HepG2 (cell line): ENCODE results near the gene B4GALT2. TPM values are rescaled to one million over a fixed set of nuclear protein-coding genes. Genes with fewer than 3 reads are reported as not detected.
A peak's percentile ranks its signal among the peaks of the same experiment; 100 is the strongest.

Source experiments
- ELF3 ChIP-seq: IDR thresholded peaks from 2 replicates; pipeline ENCODE4 v1.6.1; 2016; ENCODE audit warnings: missing genetic modification reagents, missing compliant biosample characterization
- ETV5 ChIP-seq: IDR thresholded peaks from 2 replicates; pipeline ENCODE4 v1.6.1; 2018; ENCODE audit warnings: missing biosample characterization, missing genetic modification reagents, inconsistent platforms, borderline replicate concordance
- KAT8 ChIP-seq: IDR thresholded peaks from 2 replicates; pipeline ENCODE4 v1.6.1; 2016; ENCODE audit warnings: missing genetic modification reagents, missing compliant biosample characterization
- KLF6 ChIP-seq: IDR thresholded peaks from 2 replicates; pipeline ENCODE4 v1.8.0; 2016; ENCODE audit warnings: missing biosample characterization, missing genetic modification reagents
- NCOA2 ChIP-seq: sonication (generic); formaldehyde crosslinking; IDR thresholded peaks from 2 replicates; pipeline ENCODE4 v1.8.0; 2022; ENCODE audit warnings: inconsistent platforms
- PITX1 ChIP-seq: sonication (generic); formaldehyde crosslinking; IDR thresholded peaks from 2 replicates; pipeline ENCODE4 v1.5.1; 2020; ENCODE audit warnings: mild to moderate bottlenecking, missing genetic modification reagents
- ZBTB1 ChIP-seq: sonication (generic); formaldehyde crosslinking; IDR thresholded peaks from 2 replicates; pipeline ENCODE4 v1.4.0; 2020; ENCODE audit warnings: missing genetic modification reagents, borderline replicate concordance
- ZFP36 ChIP-seq: fragments of 150-350 bp; IDR thresholded peaks from 2 replicates; pipeline ENCODE4 v1.6.1; 2018; ENCODE audit warnings: borderline replicate concordance, low read length, low read depth; ENCODE audit not compliant: partially characterized antibody
- ZIK1 ChIP-seq: sonication (generic); formaldehyde crosslinking; IDR thresholded peaks from 2 replicates; pipeline ENCODE4 v1.5.0; 2020; ENCODE audit warnings: mild to moderate bottlenecking, low read depth, missing genetic modification reagents, borderline replicate concordance
- ZNF136 ChIP-seq: sonication (generic); formaldehyde crosslinking; IDR thresholded peaks from 2 replicates; pipeline ENCODE4 v1.8.1; 2022; ENCODE audit warnings: low read depth, mild to moderate bottlenecking, moderate library complexity, missing genetic modification reagents
- ZNF337 ChIP-seq: sonication (generic); formaldehyde crosslinking; IDR thresholded peaks from 2 replicates; pipeline ENCODE4 v1.5.1; 2020; ENCODE audit warnings: missing genetic modification reagents, low read depth, mild to moderate bottlenecking, borderline replicate concordance
- ZNF644 ChIP-seq: IDR thresholded peaks from 2 replicates; pipeline ENCODE4 v1.6.1; 2016; ENCODE audit warnings: low read depth
- ZNF75D ChIP-seq: sonication (generic); formaldehyde crosslinking; IDR thresholded peaks from 2 replicates; pipeline ENCODE4 v1.8.1; 2023; ENCODE audit warnings: missing genetic modification reagents, mild to moderate bottlenecking, borderline replicate concordance
- polyA plus RNA-seq, 8 experiments: library from polyadenylated mRNA; depleted of rRNA in 3 of 8; stranded (reverse) in 7 of 8; unstranded in 1 of 8; fragments of >200 nt; fragmentation: Illumina TruSeq in 4 of 8; extraction: Trizol in 4 of 8; gene quantifications; 2 replicates each; pipeline versions ENCODE4 v1.2.1 to v1.2.3, GENCODE V29; 2011 to 2016; ENCODE audit warnings: low read depth in 4 of 8, missing spikeins in 1 of 8, mixed read lengths in 1 of 8; ENCODE audit not compliant: insufficient read depth in 1 of 8
- total RNA-seq, 5 experiments: library from RNA; depleted of rRNA; stranded (reverse); fragments of >200 nt; fragmentation: Illumina TruSeq; extraction: Trizol; gene quantifications; 2 replicates each; pipeline ENCODE4 v1.2.3, GENCODE V29; 2016; ENCODE audit warnings: low read depth in 1 of 5
- TF ChIP-seq, protein P1 (sequence below): sonication (generic); formaldehyde crosslinking; IDR thresholded peaks from 2 replicates; pipeline ENCODE4 v1.4.0; 2020; ENCODE audit warnings: missing genetic modification reagents
- TF ChIP-seq, protein P2 (sequence below): sonication (generic); formaldehyde crosslinking; IDR thresholded peaks from 2 replicates; pipeline ENCODE4 v1.4.0; 2020; ENCODE audit warnings: missing genetic modification reagents
- TF ChIP-seq, protein P3 (sequence below): sonication (generic); formaldehyde crosslinking; IDR thresholded peaks from 2 replicates; pipeline ENCODE4 v1.8.1; 2023; ENCODE audit warnings: missing genetic modification reagents, inconsistent platforms, borderline replicate concordance
- TF ChIP-seq, protein P4 (sequence below): sonication (generic); formaldehyde crosslinking; IDR thresholded peaks from 2 replicates; pipeline ENCODE4 v1.8.1; 2023; ENCODE audit warnings: mild to moderate bottlenecking, missing genetic modification reagents
- TF ChIP-seq, protein P5 (sequence below): sonication (generic); formaldehyde crosslinking; IDR thresholded peaks from 2 replicates; pipeline ENCODE4 v1.8.1; 2022; ENCODE audit warnings: low read depth, mild to moderate bottlenecking, missing genetic modification reagents

B4GALT2 gene
- total and polyA plus RNA-seq, 2 of the 13 experiments (the other 11 are each of a cell fraction or from before 2014, with no cell fraction given) = 41.9 to 78.0 TPM

DNA sequence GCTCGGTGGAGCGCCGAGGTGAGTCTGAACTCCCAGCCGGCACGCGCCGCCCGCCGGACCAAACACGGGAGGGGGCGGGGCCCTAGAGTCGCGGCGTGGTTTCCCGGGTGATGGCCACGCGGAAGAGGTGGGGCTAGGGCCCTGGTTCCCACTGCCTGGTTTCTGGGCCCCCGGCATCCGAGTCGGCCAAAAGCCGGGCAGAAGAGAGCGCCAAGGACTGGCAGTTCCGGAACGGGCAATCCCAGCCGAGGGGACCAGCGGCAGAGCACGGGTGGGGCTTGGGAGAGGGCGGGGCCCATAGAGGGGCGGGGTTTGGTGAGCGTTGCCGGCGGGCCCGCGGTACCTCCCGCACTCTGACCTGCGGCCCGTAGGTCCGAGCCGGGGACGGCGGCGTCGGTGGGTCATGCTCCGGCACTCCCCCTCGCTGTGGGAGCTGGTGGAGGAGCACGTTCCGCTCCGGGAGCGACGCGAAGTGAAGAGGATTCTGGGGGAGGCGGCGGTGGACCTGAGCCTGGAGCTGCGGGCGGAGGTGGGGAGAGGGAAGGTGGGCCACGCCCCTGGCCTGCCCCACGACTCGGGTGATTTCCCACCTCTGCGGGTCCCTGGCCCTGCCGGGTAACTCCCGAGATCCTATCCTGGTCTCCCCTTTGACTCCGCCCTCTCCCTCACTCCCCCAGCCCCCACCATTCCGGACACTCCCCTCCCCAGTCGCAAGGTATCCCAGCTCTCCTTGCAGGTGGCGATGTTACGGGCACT is 12.6 kb downstream of the B4GALT2 start, which contains the start of gene CCDC24 (continued):
- TF ChIP-seq, protein P1, sequence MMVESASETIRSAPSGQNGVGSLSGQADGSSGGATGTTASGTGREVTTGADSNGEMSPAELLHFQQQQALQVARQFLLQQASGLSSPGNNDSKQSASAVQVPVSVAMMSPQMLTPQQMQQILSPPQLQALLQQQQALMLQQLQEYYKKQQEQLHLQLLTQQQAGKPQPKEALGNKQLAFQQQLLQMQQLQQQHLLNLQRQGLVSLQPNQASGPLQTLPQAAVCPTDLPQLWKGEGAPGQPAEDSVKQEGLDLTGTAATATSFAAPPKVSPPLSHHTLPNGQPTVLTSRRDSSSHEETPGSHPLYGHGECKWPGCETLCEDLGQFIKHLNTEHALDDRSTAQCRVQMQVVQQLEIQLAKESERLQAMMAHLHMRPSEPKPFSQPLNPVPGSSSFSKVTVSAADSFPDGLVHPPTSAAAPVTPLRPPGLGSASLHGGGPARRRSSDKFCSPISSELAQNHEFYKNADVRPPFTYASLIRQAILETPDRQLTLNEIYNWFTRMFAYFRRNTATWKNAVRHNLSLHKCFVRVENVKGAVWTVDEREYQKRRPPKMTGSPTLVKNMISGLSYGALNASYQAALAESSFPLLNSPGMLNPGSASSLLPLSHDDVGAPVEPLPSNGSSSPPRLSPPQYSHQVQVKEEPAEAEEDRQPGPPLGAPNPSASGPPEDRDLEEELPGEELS = peak; percentile 26; the same call in 1 of the 2 replicates
- TF ChIP-seq, protein P2, sequence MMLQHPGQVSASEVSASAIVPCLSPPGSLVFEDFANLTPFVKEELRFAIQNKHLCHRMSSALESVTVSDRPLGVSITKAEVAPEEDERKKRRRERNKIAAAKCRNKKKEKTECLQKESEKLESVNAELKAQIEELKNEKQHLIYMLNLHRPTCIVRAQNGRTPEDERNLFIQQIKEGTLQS (CRISPR knock-in tag) = no peak
- TF ChIP-seq ZNF136 (CRISPR knock-in tag) = 0 out of 2 replicates have a peak, but pooled peaks have one; percentile 25
- TF ChIP-seq, protein P3, sequence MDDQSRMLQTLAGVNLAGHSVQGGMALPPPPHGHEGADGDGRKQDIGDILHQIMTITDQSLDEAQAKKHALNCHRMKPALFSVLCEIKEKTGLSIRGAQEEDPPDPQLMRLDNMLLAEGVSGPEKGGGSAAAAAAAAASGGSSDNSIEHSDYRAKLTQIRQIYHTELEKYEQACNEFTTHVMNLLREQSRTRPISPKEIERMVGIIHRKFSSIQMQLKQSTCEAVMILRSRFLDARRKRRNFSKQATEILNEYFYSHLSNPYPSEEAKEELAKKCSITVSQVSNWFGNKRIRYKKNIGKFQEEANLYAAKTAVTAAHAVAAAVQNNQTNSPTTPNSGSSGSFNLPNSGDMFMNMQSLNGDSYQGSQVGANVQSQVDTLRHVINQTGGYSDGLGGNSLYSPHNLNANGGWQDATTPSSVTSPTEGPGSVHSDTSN = no peak
- TF ChIP-seq ETV5 (CRISPR knock-in tag) = peak; percentile 30; the same call in 1 of the 2 replicates
- TF ChIP-seq NCOA2 (CRISPR knock-in tag) = no peak
- TF ChIP-seq ZIK1 (CRISPR knock-in tag) = no peak
- TF ChIP-seq ELF3 (CRISPR knock-in tag) = no peak
- TF ChIP-seq KAT8 = peak; percentile 13; the same call in 1 of the 2 replicates
- no peak for TF ChIP-seq ZNF337 (CRISPR knock-in tag)
- TF ChIP-seq, protein P4, sequence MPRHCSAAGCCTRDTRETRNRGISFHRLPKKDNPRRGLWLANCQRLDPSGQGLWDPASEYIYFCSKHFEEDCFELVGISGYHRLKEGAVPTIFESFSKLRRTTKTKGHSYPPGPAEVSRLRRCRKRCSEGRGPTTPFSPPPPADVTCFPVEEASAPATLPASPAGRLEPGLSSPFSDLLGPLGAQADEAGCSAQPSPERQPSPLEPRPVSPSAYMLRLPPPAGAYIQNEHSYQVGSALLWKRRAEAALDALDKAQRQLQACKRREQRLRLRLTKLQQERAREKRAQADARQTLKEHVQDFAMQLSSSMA (CRISPR knock-in tag) = peak; percentile 57; the same call in 1 of the 2 replicates
- TF ChIP-seq KLF6 (CRISPR knock-in tag) = no peak
- no peak for TF ChIP-seq ZBTB1 (CRISPR knock-in tag)
- TF ChIP-seq ZNF644 (CRISPR knock-in tag) = no peak
- TF ChIP-seq PITX1 (CRISPR knock-in tag) = peak; percentile 38; the same call in 1 of the 2 replicates
- TF ChIP-seq ZFP36 = no peak
- TF ChIP-seq ZNF75D = no peak
- TF ChIP-seq, protein P5, sequence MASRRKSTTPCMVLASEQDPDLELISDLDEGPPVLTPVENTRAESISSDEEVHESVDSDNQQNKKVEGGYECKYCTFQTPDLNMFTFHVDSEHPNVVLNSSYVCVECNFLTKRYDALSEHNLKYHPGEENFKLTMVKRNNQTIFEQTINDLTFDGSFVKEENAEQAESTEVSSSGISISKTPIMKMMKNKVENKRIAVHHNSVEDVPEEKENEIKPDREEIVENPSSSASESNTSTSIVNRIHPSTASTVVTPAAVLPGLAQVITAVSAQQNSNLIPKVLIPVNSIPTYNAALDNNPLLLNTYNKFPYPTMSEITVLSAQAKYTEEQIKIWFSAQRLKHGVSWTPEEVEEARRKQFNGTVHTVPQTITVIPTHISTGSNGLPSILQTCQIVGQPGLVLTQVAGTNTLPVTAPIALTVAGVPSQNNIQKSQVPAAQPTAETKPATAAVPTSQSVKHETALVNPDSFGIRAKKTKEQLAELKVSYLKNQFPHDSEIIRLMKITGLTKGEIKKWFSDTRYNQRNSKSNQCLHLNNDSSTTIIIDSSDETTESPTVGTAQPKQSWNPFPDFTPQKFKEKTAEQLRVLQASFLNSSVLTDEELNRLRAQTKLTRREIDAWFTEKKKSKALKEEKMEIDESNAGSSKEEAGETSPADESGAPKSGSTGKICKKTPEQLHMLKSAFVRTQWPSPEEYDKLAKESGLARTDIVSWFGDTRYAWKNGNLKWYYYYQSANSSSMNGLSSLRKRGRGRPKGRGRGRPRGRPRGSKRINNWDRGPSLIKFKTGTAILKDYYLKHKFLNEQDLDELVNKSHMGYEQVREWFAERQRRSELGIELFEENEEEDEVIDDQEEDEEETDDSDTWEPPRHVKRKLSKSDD (CRISPR knock-in tag) = no peak
